Esophagus muscularis mucosa (tissue), 4 donors: ENCODE measurements around the gene FYCO1. TPM values are rescaled to one million over a fixed set of nuclear protein-coding genes. Genes with fewer than 3 reads are reported as not detected.

Experiments
- DNase-seq: peaks from one replicate; pipeline ENCODE4 v3.0.0-alpha.2; 2017; ENCODE audit errors: extremely low spot score
- H3K27ac ChIP-seq, 4 donors: fragments of 200-600 bp; sonication (generic); replicated peaks in 1 of 4; 1 replicate in 3 of 4; 2 replicates in 1 of 4; pipeline ENCODE4 v1.5.1; 2016 to 2019; ENCODE audit warnings: mild to moderate bottlenecking in 1 of 4
- H3K27me3 ChIP-seq, 4 donors: fragments of 200-600 bp; sonication (generic); one replicate each; pipeline versions ENCODE4 v1.5.1 to v1.6.0; 2016 to 2019
- H3K36me3 ChIP-seq, 4 donors: fragments of 200-600 bp; sonication (generic); one replicate each; pipeline ENCODE4 v1.5.1; 2016 to 2019
- H3K4me1 ChIP-seq, 4 donors: fragments of 200-600 bp; sonication (generic); one replicate each; pipeline ENCODE4 v1.5.1; 2016 to 2019
- H3K4me3 ChIP-seq, 4 donors: fragments of 200-600 bp; sonication (generic); 1 replicate in 2 of 4; 2 replicates in 2 of 4; pipeline ENCODE4 v1.5.1; 2016 to 2019; ENCODE audit warnings: mild to moderate bottlenecking in 4 of 4, moderate library complexity in 1 of 4
- H3K9me3 ChIP-seq, 4 donors: fragments of 200-600 bp; sonication (generic); 1 replicate in 3 of 4; 2 replicates in 1 of 4; pipeline ENCODE4 v1.5.1; 2016 to 2019
- CTCF ChIP-seq, 3 experiments: fragments of 200-600 bp in 2 of 3; fragments of 450-650 bp in 1 of 3; sonication (generic) in 2 of 3; IDR thresholded peaks; one replicate each; pipeline ENCODE4 v1.5.1; 2017 to 2019; ENCODE audit warnings: antibody characterized with exemption in 3 of 3, mild to moderate bottlenecking in 2 of 3, moderate library complexity in 1 of 3
- EP300 ChIP-seq: sonication (generic); formaldehyde crosslinking; IDR thresholded peaks from one replicate; pipeline ENCODE4 v1.6.1; 2017; ENCODE audit warnings: antibody characterized with exemption
- POLR2A ChIP-seq: fragments of 450-650 bp; IDR thresholded peaks from one replicate; pipeline ENCODE4 v1.6.1; 2017; ENCODE audit warnings: antibody characterized with exemption, moderate library complexity, mild to moderate bottlenecking, low read depth
- POLR2AphosphoS5 ChIP-seq, 2 donors: sonication (generic); formaldehyde crosslinking; IDR thresholded peaks; one replicate each; pipeline ENCODE4 v1.6.1; 2017; ENCODE audit warnings: antibody characterized with exemption in 2 of 2
- WGBS: methylation state at CpG from one replicate; pipeline ENCODE4 v1.1.5; 2018; 5-methylcytosine and 5-hydroxymethylcytosine counted together
- intact Hi-C: fragments of 100-400 bp; cut with DNase I; formaldehyde crosslinking; loops from one replicate; pipeline ENCODE4 v1.15.1; 2023
- total RNA-seq, 4 donors: library from RNA; depleted of rRNA; stranded (reverse); fragments of >200 nt; gene quantifications; one replicate each; pipeline versions ENCODE4 v1.1.0 to v1.2.1, GENCODE V29; 2016

FYCO1 gene
- total RNA-seq, 4 donors from 2014 or later, result 64.1 to 122 (median 93.8) TPM

- peaks cover 93 to 100% (median 100%) of the 10 kb centered on the region in 4 donors for H3K36me3 ChIP-seq
- H3K4me1 ChIP-seq, result peaks cover 0 to 25% (median 13%) of the 10 kb centered on the region in 4 donors
- H3K27ac ChIP-seq, result no peak overlapping the region
- WGBS, result 82% methylated on average over 5 of the region's 5 CpGs
- no peaks in the 10 kb centered on the region for H3K27me3 ChIP-seq
- no peak for DNase-seq
- TF ChIP-seq POLR2AphosphoS5 (IDR thresholded peaks at IDR 0.05) (no peak), CTCF (IDR thresholded peaks at IDR 0.05) (no peak), POLR2A (no peak), EP300 (no peak)
- no peak overlapping the region for H3K4me3 ChIP-seq
- H3K9me3 ChIP-seq, result no peaks in the 10 kb centered on the region
- intact Hi-C loops, result no loop called here
These were observed 33.6 kb downstream of the FYCO1 start for GRCh38 chr3:45962033-45962432.

GRCh38 chr3:45960289-45960688, 35.3 kb downstream of the FYCO1 start:
- 87% methylated on average over 2 of the region's 2 CpGs for WGBS
- intact Hi-C loops, result no loop called here
- no peak for DNase-seq
- Histone ChIP-seq H3K27me3 (no peaks in the 10 kb centered on the region), H3K4me3 (no peak overlapping the region), H3K4me1 (peaks cover 0 to 8% (median 3%) of the 10 kb centered on the region in 4 donors), H3K9me3 (no peaks in the 10 kb centered on the region), H3K27ac (no peak overlapping the region), H3K36me3 (peaks cover 82 to 100% (median 97%) of the 10 kb centered on the region in 4 donors)
- no peak for TF ChIP-seq POLR2A
- TF ChIP-seq CTCF (IDR thresholded peaks at IDR 0.05), result no peak
- no peak for TF ChIP-seq EP300
- no peak for TF ChIP-seq POLR2AphosphoS5 (IDR thresholded peaks at IDR 0.05)

GRCh38 chr3:45959201-45959600, 36.4 kb downstream of the FYCO1 start:
- no peak for DNase-seq
- intact Hi-C loops, result no loop called here
- Histone ChIP-seq H3K4me1 (peaks cover 0 to 8% (median 3%) of the 10 kb centered on the region in 4 donors), H3K9me3 (no peaks in the 10 kb centered on the region), H3K36me3 (peaks cover 82 to 100% (median 97%) of the 10 kb centered on the region in 4 donors), H3K27me3 (no peaks in the 10 kb centered on the region), H3K27ac (peak overlapping the region in 3 of 4 donors; percentile 11 to 38 (median 25)), H3K4me3 (no peak overlapping the region)
- TF ChIP-seq EP300 (no peak), CTCF (IDR thresholded peaks at IDR 0.05) (no peak), POLR2AphosphoS5 (IDR thresholded peaks at IDR 0.05) (no peak), POLR2A (no peak)
- WGBS, result 100% methylated on average over 2 of the region's 7 CpGs

GRCh38 chr3:45958321-45958791, 37.3 kb downstream of the FYCO1 start:
- H3K4me1 ChIP-seq, result peaks cover 0 to 8% (median 3%) of the 10 kb centered on the region in 4 donors

More at GRCh38 chr3:45958321-45958791, 37.3 kb downstream of the FYCO1 start:
- peak overlapping the region in 2 of 4 donors; percentile 11 to 25 for H3K27ac ChIP-seq
- TF ChIP-seq EP300 (no peak), CTCF (IDR thresholded peaks at IDR 0.05) (no peak), POLR2A (no peak), POLR2AphosphoS5 (IDR thresholded peaks at IDR 0.05) (no peak)
- DNase-seq, result no peak
- no peak overlapping the region for H3K4me3 ChIP-seq
- intact Hi-C loops, result no loop called here
- H3K36me3 ChIP-seq, result peaks cover 82 to 100% (median 97%) of the 10 kb centered on the region in 4 donors
- H3K27me3 ChIP-seq, result no peaks in the 10 kb centered on the region
- no peaks in the 10 kb centered on the region for H3K9me3 ChIP-seq
- WGBS, result 92% methylated on average over 1 of the region's 6 CpGs
